T47D (cell line): ENCODE measurements around the gene MAN1C1.

Experiments used
- DNase-seq, 2 experiments: peaks; one replicate each; pipeline versions ENCODE4 v3.0.0 to v3.0.0-alpha.2; 2011 to 2012; ENCODE audit warnings: low read depth in 1 of 2, low spot score in 1 of 2
- JUND ChIP-seq: IDR thresholded peaks from 2 replicates; pipeline ENCODE4 v1.6.1; 2012; ENCODE audit warnings: low read depth
- in situ Hi-C: cut with HindIII; loops from 2 replicates; pipeline ENCODE4 v1.10.0; 2016; ENCODE audit warnings: low sequenced_read_pairs, low pct_unique_long_range_greater_than_20kb

Gene MAN1C1

DNA sequence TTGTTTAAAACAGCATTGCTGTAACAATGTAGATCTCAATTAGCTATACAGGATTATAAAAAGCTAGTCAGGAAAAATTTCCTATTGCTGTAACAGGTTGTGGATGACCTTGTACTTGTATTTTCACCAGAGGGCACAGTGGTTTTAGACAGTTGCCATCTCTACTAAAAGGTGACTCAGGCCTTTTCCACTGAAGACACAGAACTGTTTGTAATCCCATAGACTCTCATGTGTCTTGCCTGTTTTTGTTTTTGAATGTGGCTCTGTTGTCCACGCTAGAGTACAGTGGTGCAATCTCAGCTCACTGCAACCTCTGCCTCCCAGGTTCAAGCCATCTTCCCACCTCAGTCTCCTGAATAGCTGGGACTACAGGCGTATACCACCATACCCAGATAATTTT is 209.0 kb downstream of the MAN1C1 start:
- in situ Hi-C loops = no loop called here
- TF ChIP-seq JUND = no peak
- DNase-seq = no peak

DNA sequence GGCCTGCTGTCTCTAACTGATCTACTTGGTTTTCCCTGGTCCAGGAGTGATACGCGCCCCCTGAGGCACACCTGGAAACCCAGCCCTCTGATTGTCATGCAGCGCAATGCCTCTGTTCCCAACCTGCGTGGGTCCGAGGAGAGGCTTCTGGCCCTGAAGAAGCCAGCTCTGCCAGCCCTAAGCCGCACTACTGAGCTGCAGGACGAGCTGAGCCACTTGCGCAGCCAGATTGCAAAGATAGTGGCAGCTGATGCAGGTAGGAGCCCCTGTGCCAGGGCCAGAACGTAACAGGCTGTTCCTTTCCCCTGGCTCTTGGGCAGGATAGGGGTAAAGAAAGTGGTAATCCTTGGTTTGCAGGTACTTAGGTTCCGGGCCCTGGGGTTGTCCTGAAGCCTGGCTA is 210.0 kb downstream of the MAN1C1 start:
- in situ Hi-C loops = no loop called here
- DNase-seq = no peak
- TF ChIP-seq JUND = no peak

DNA sequence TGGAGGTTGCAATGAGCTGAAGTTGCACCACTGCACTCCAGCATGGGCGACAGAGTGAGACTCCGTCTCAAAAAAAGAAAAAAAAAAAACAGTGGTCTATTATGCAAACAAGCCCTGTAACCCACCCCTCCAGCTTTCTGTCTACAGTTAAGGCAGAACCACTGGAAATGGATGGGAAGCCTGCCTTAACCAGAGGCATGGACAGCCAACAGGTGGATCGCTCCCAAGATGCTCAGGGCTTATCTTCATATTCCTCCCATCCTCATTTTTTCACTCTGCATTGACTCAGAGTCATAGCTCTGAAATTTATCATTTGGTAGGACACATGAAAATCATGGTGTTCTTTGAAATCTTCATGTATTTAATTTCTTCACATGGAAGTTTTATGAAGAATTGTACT is 211.9 kb downstream of the MAN1C1 start:
- no peak for TF ChIP-seq JUND
- DNase-seq = no peak
- in situ Hi-C loops = no loop called here

DNA sequence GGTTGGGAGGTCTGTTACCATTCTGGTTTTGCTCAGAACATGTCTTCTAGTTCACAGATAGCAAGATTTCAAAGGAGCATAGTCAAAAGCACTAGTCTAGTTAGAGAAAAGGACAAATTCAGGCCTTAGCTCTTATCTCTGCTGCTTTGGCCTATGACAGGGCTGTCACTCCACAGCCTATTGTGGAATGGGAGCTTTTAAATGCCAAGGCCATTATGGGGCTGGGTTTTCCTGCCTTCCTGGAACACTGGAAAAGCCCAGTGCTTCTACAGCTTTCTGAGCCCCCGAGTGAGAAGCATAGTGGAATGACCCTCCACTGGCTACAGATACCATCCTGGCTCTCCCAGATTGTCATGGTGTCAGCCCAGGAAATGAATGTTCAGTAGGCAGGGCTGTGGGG is 212.5 kb downstream of the MAN1C1 start:
- no peak for DNase-seq
- TF ChIP-seq JUND = no peak
- in situ Hi-C loops = no loop called here

DNA sequence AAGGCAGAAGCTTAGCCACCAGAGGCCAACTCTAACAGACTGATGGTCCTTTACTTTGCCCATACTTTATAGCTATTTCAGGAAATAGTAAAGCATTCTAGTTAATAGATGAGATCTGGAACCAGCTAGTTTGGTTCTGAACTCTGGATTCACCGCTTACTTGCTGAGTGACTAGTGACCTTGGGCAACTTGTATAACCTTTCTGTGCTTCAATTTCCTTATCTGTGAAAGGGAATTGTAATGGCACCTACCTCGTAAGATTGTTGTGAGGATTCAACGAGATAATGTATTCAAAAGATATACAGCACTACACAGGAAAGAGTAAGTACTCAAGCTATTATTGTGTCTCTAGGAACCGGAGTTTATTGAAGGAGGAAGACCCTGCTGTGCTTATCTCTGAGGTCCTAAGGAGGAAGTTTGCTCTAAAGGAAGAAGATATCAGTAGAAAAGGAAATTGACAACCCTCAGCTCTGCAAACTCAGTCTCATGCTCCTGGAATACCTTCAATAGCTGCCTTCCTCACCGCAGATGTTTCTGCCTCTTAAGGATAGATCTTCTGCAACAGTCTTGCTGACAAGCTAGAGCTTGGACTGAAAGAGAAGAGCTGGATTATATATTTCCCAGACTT is 215.1 kb downstream of the MAN1C1 start:
- no peak for TF ChIP-seq JUND

DNA sequence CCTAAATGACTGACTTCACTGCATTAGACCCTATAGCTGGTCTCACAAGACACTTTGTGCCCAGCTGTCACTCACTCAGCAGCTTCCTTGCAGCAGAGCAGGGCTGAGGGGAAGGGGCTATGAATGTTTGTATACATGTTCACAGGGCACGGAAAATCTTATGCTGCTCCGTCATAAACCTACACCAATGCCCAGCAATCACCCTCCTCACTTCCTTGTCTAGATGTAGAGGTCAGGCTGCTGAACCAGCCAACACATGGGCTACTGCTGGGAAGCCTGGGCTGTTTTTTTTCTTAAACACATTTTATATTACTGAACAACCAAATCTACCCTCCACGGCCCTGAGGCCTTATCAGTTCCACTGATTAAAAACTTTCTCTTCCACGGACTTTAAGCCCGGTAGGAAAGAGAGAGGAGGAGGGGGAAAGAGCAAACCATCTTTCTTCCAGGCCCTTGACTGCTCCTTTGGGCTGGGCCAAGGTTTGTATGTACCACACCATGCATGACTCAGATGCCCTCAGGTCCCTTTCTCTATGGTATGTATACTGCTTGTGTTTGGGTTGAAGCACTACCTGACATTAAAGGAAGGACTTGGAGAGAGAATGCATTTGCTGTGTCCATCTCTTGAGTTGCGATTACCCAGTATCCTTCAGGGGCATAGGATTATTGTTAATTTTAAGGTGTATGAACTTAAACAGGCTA is 215.9 kb downstream of the MAN1C1 start:
- in situ Hi-C loops = no loop called here
- DNase-seq = no peak
- no peak for TF ChIP-seq JUND

More for the DNA sequence above, 215.1 kb downstream of the MAN1C1 start:
- no peak for DNase-seq
- in situ Hi-C loops = no loop called here

DNA sequence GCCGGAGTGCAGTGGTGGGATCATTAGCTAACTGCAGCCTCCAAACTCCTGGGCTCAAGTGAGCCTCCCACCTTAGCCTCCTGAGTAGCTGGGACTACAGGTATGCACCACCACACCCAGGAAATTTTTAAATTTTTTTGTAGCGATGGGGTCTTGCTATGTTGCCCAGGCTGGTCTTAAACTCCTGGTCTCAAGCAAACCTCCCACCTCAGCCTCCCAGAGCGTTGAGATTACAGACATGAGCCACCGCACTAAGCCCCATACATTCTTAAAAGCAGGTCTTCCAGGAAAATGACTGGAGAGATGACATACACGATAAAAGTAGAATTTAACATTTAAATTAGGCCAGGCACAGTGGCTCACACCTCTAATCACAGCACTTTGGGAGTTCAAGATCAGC is 216.6 kb downstream of the MAN1C1 start:
- DNase-seq = no peak
- no peak for TF ChIP-seq JUND
- in situ Hi-C loops = no loop called here
